ENCODE results near the gene UMAD1. TPM values are rescaled to one million over a fixed set of nuclear protein-coding genes. Genes with fewer than 3 reads are reported as not detected.

The UMAD1 gene
- total RNA-seq, 4 donors from 2014 or later, result 5.6 to 13.2 (median 12.1) TPM

GRCh38 chr7:7882888-7883287, 242.3 kb downstream of the UMAD1 start:
- TF ChIP-seq CTCF (IDR thresholded peaks at IDR 0.05), result no peak
- ATAC-seq (ENCODE audit: low FRiP score) (no peak), DNase-seq (ENCODE audit: low spot score) (no peak)

GRCh38 chr7:7883394-7883793, 242.8 kb downstream of the UMAD1 start:
- no peak for ATAC-seq (ENCODE audit: low FRiP score)
- TF ChIP-seq CTCF (IDR thresholded peaks at IDR 0.05), result no peak
- DNase-seq (ENCODE audit: low spot score), result no peak

- no peak for TF ChIP-seq CTCF (IDR thresholded peaks at IDR 0.05)
These were observed 244.3 kb downstream of the UMAD1 start for GRCh38 chr7:7884855-7885254.

GRCh38 chr7:7889791-7890568, 249.4 kb downstream of the UMAD1 start:
- no peak for DNase-seq (ENCODE audit: low spot score)
- no peak for TF ChIP-seq CTCF (IDR thresholded peaks at IDR 0.05)
- ATAC-seq (ENCODE audit: low FRiP score), result no peak

More at GRCh38 chr7:7884855-7885254, 244.3 kb downstream of the UMAD1 start:
- DNase-seq (ENCODE audit: low spot score) (no peak), ATAC-seq (ENCODE audit: low FRiP score) (no peak)

GRCh38 chr7:7895004-7895650, 254.6 kb downstream of the UMAD1 start:
- no peak for DNase-seq (ENCODE audit: low spot score)
- no peak for TF ChIP-seq CTCF (IDR thresholded peaks at IDR 0.05)
- no peak for ATAC-seq (ENCODE audit: low FRiP score)

GRCh38 chr7:7895754-7896153, 255.2 kb downstream of the UMAD1 start:
- DNase-seq (ENCODE audit: low spot score), result no peak
- TF ChIP-seq CTCF (IDR thresholded peaks at IDR 0.05), result no peak
- no peak for ATAC-seq (ENCODE audit: low FRiP score)

- TF ChIP-seq CTCF (IDR thresholded peaks at IDR 0.05), result no peak
- DNase-seq (ENCODE audit: low spot score) (no peak), ATAC-seq (ENCODE audit: low FRiP score) (no peak)
These were observed 257.0 kb downstream of the UMAD1 start for GRCh38 chr7:7897509-7897908.
